Loucy (cell line): ENCODE measurements around the gene MEN1.
A peak's percentile ranks its signal among the peaks of the same experiment; 100 is the strongest.

Experiments
- H2AFZ ChIP-seq: fragments of 200-600 bp; sonication (generic); 2 replicates; pipeline ENCODE4 v1.6.0; 2016; ENCODE audit warnings: antibody characterized with exemption, mild to moderate bottlenecking, low read length, moderate library complexity
- H3F3A ChIP-seq: fragments of 200-600 bp; 2 replicates; pipeline ENCODE4 v1.6.0; 2016; ENCODE audit warnings: antibody characterized with exemption, low read depth, mild to moderate bottlenecking
- H3K27me3 ChIP-seq: fragments of 200-600 bp; sonication (generic); 2 replicates; pipeline ENCODE4 v1.6.1; 2014; ENCODE audit warnings: low read length, mild to moderate bottlenecking; ENCODE audit not compliant: insufficient read depth, poor library complexity, severe bottlenecking
- H3K36me3 ChIP-seq: fragments of 200-600 bp; sonication (generic); 2 replicates; pipeline ENCODE4 v1.6.1; 2016; ENCODE audit warnings: low read length; ENCODE audit not compliant: insufficient read depth
- H3K4me1 ChIP-seq: fragments of 200-600 bp; sonication (generic); 2 replicates; pipeline ENCODE4 v1.5.1; 2014; ENCODE audit warnings: low read length, mild to moderate bottlenecking; ENCODE audit not compliant: insufficient read depth, poor library complexity, severe bottlenecking
- H3K4me2 ChIP-seq: fragments of 200-600 bp; sonication (generic); 2 replicates; pipeline ENCODE4 v1.6.0; 2014; ENCODE audit warnings: antibody characterized with exemption, low read length, low read depth, mild to moderate bottlenecking; ENCODE audit not compliant: poor library complexity, severe bottlenecking
- H3K4me3 ChIP-seq: fragments of 200-600 bp; sonication (generic); 2 replicates; pipeline ENCODE4 v1.5.1; 2014; ENCODE audit warnings: low read length, mild to moderate bottlenecking, mixed read lengths; ENCODE audit not compliant: poor library complexity, severe bottlenecking
- H3K79me2 ChIP-seq: fragments of 200-600 bp; sonication (generic); 2 replicates; pipeline ENCODE4 v1.6.1; 2014; ENCODE audit warnings: low read length; ENCODE audit not compliant: insufficient read depth
- H3K9ac ChIP-seq: fragments of 200-600 bp; sonication (generic); 2 replicates; pipeline ENCODE4 v1.6.0; 2014; ENCODE audit warnings: mild to moderate bottlenecking, low read depth, low read length, moderate library complexity; ENCODE audit not compliant: poor library complexity, severe bottlenecking
- H3K9me2 ChIP-seq: fragments of 200-600 bp; sonication (generic); replicated peaks from 2 replicates; pipeline ENCODE4 v1.6.1; 2016; ENCODE audit warnings: low read depth, low read length, mixed read lengths
- H3K9me3 ChIP-seq: fragments of 200-600 bp; sonication (generic); 2 replicates; pipeline ENCODE4 v1.6.1; 2014; ENCODE audit warnings: mild to moderate bottlenecking, antibody characterized with exemption, low read length, low read depth; ENCODE audit not compliant: insufficient read depth
- H4K20me1 ChIP-seq: fragments of 200-600 bp; sonication (generic); 2 replicates; pipeline ENCODE4 v1.6.0; 2014; ENCODE audit warnings: antibody characterized with exemption, low read length, mild to moderate bottlenecking; ENCODE audit not compliant: insufficient read depth, poor library complexity, severe bottlenecking
- EZH2phosphoT487 ChIP-seq: fragments of 200-600 bp; IDR thresholded peaks from 2 replicates; pipeline ENCODE4 v1.6.1; 2018; ENCODE audit warnings: antibody characterized with exemption, mild to moderate bottlenecking, moderate library complexity, borderline replicate concordance
- TF ChIP-seq, protein P1 (sequence below): fragments of 200-600 bp; sonication (generic); conservative IDR thresholded peaks from 2 replicates; pipeline ENCODE4 v1.5.1; 2014; ENCODE audit warnings: mild to moderate bottlenecking, antibody characterized with exemption, low read length

Gene MEN1

DNA sequence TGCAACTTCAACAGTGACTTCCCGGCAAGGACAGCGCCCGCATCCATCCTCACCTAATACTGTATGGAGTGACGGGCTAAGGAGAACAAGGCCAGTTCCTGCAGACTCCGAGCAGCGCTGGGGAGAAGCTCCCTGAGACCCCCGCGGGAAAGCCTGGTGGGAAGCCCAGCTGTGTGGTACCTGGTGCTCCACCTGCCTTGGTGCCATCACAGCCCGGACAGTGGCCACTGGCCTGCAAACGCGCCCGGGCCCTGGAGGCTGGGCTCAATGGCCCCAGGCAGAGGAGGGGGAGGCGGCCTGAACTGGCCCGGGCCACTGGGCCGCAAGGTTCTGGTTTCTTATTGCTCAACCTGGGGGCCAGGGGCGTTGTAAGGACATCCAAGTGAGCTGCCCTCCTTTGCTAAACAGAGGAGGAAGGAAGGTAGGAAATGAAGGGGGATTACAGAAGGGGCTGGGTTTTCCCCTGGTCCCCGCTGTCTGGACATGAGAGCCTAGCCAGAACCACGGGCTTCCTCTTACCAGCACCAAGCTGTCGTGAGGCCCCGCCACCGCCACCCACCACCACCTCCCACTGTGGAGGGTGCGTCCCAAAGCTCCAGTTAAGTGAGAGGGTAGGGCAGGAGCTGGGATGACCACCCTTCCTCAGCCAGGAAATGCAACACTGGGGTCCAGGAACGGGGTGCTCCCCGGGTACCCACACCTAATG lies 42.6 kb upstream of the MEN1 start:
- Histone ChIP-seq H4K20me1 (no peaks in the 10 kb centered on the region), H3K36me3 (peaks cover 43% of the 10 kb centered on the region; the same call in 1 of the 2 replicates), H3F3A (no peaks in the 10 kb centered on the region), H3K9ac (no peak overlapping the region), H3K4me1 (peaks cover 30% of the 10 kb centered on the region), H3K79me2 (peaks cover 11% of the 10 kb centered on the region; the same call in 1 of the 2 replicates), H2AFZ (no peak overlapping the region), H3K4me3 (no peak overlapping the region), H3K27me3 (no peaks in the 10 kb centered on the region), H3K9me2 (no peaks in the 10 kb centered on the region), H3K4me2 (no peak overlapping the region), H3K9me3 (no peaks in the 10 kb centered on the region)
- TF ChIP-seq EZH2phosphoT487: no peak
- TF ChIP-seq, protein P1, sequence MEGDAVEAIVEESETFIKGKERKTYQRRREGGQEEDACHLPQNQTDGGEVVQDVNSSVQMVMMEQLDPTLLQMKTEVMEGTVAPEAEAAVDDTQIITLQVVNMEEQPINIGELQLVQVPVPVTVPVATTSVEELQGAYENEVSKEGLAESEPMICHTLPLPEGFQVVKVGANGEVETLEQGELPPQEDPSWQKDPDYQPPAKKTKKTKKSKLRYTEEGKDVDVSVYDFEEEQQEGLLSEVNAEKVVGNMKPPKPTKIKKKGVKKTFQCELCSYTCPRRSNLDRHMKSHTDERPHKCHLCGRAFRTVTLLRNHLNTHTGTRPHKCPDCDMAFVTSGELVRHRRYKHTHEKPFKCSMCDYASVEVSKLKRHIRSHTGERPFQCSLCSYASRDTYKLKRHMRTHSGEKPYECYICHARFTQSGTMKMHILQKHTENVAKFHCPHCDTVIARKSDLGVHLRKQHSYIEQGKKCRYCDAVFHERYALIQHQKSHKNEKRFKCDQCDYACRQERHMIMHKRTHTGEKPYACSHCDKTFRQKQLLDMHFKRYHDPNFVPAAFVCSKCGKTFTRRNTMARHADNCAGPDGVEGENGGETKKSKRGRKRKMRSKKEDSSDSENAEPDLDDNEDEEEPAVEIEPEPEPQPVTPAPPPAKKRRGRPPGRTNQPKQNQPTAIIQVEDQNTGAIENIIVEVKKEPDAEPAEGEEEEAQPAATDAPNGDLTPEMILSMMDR: no peak

DNA sequence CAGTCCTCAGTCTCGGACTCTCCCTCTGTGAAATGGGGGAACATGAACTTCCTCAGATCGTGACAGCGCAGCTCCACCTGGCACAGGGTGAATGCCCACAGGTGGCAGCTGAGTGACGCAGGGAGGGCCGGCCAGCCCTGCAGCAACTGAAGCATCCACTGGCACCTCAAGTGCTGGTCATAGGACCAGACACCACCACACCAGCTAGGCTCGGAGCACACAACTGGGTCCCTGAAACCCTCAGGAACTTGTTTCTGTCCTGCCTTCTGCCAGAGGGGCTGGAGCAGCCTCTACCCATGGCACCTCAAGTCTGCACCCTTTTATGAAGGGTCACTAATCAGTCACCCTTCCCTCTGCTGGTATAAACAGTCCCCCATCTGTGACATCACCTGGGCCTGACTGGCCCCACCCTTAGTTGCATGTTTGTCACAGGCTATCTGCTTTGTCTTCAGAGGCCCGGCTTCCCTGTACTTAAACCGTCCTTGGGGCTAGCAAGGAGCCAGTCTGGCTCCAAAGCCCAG lies 41.5 kb upstream of the MEN1 start:
- no peaks in the 10 kb centered on the region for H3F3A ChIP-seq
- no peaks in the 10 kb centered on the region for H3K9me2 ChIP-seq
- H3K9me3 ChIP-seq: no peaks in the 10 kb centered on the region
- H3K4me3 ChIP-seq: no peak overlapping the region
- no peak for TF ChIP-seq EZH2phosphoT487
- TF ChIP-seq, protein P1: no peak
- no peak overlapping the region for H3K9ac ChIP-seq
- H2AFZ ChIP-seq: no peak overlapping the region
- no peaks in the 10 kb centered on the region for H3K27me3 ChIP-seq
- H4K20me1 ChIP-seq: no peaks in the 10 kb centered on the region
- peaks cover 30% of the 10 kb centered on the region for H3K4me1 ChIP-seq
- peaks cover 5% of the 10 kb centered on the region; the same call in 1 of the 2 replicates for H3K79me2 ChIP-seq
- H3K36me3 ChIP-seq: peaks cover 37% of the 10 kb centered on the region; the same call in 1 of the 2 replicates
- H3K4me2 ChIP-seq: no peak overlapping the region

DNA sequence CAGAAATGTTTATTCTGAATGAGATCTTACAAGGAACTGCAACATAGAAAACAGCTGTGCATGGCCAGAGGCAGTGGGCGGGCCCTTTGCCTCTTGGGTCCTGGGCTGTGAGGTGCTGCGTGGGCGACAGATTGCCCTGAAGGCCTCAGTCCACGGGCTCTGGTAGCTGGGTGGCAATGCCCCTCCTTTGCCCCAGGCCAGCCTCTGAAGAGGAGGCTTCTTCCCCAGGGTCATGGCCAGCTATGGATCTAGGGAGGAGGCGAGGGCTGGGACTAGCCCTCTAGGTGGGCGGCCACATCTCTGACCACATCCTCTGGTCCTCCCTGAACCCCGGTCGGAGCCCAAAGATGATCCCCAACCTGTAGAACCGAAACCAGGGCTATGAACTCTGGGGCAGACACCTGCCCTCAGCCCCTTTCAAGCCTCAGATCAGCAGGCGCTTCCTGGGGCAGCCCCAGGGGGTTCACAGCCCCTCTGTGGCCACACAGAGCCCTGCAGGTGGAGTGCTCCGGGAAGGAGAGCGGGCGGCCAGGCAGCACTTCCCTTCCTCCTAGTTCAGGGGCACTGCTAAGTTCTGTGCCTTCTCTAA lies 40.7 kb upstream of the MEN1 start:
- Histone ChIP-seq H3K36me3 (peaks cover 30% of the 10 kb centered on the region; the same call in 1 of the 2 replicates), H3K9me3 (no peaks in the 10 kb centered on the region), H3F3A (no peaks in the 10 kb centered on the region), H3K4me3 (no peak overlapping the region), H2AFZ (no peak overlapping the region), H3K9me2 (no peaks in the 10 kb centered on the region), H3K4me2 (no peak overlapping the region), H3K79me2 (no peaks in the 10 kb centered on the region; the same call in 1 of the 2 replicates), H4K20me1 (no peaks in the 10 kb centered on the region), H3K9ac (peak overlapping the region; percentile 30), H3K4me1 (peaks cover 23% of the 10 kb centered on the region), H3K27me3 (no peaks in the 10 kb centered on the region)
- no peak for TF ChIP-seq EZH2phosphoT487
- TF ChIP-seq, protein P1: peak; percentile 26; the same call in 1 of the 2 replicates
